ENCODE results near the gene PUDP.

PUDP gene

GRCh38 chrX:7083468-7084396, 64.2 kb downstream of the PUDP start:
- H3K9ac ChIP-seq (ENCODE audit: low read length): no peak overlapping the region
- no peak overlapping the region for H3K4me3 ChIP-seq (ENCODE audit: low read length)
- H3K4me1 ChIP-seq (ENCODE audit: control insufficient read depth, insufficient read depth, low read length): no peaks in the 10 kb centered on the region
- DNase-seq (ENCODE audit: low read depth): peak; percentile 64
- no peaks in the 10 kb centered on the region for H3K9me3 ChIP-seq (ENCODE audit: control insufficient read depth, low read length)
- no peaks in the 10 kb centered on the region for H3K27me3 ChIP-seq (replicated peaks; ENCODE audit: control insufficient read depth, insufficient read depth, low read length)
- H3K36me3 ChIP-seq (ENCODE audit: control insufficient read depth, insufficient read depth, low read length, severe bottlenecking): peaks cover 4% of the 10 kb centered on the region

- Histone ChIP-seq H3K4me3 (ENCODE audit: low read length) (no peak overlapping the region), H3K9me3 (ENCODE audit: control insufficient read depth, low read length) (no peaks in the 10 kb centered on the region), H3K4me1 (ENCODE audit: control insufficient read depth, insufficient read depth, low read length) (no peaks in the 10 kb centered on the region), H3K9ac (ENCODE audit: low read length) (no peak overlapping the region), H3K27me3 (replicated peaks; ENCODE audit: control insufficient read depth, insufficient read depth, low read length) (no peaks in the 10 kb centered on the region), H3K36me3 (ENCODE audit: control insufficient read depth, insufficient read depth, low read length, severe bottlenecking) (peaks cover 4% of the 10 kb centered on the region)
- no peak for DNase-seq (ENCODE audit: low read depth)
These were observed 64.9 kb downstream of the PUDP start for GRCh38 chrX:7083021-7083420.

- Histone ChIP-seq H3K9me3 (ENCODE audit: control insufficient read depth, low read length) (no peaks in the 10 kb centered on the region), H3K9ac (ENCODE audit: low read length) (no peak overlapping the region), H3K4me1 (ENCODE audit: control insufficient read depth, insufficient read depth, low read length) (no peaks in the 10 kb centered on the region), H3K27me3 (replicated peaks; ENCODE audit: control insufficient read depth, insufficient read depth, low read length) (no peaks in the 10 kb centered on the region), H3K36me3 (ENCODE audit: control insufficient read depth, insufficient read depth, low read length, severe bottlenecking) (peaks cover 4% of the 10 kb centered on the region), H3K4me3 (ENCODE audit: low read length) (no peak overlapping the region)
- DNase-seq (ENCODE audit: low read depth): no peak
These were observed 65.4 kb downstream of the PUDP start for GRCh38 chrX:7082556-7082955.

- H3K36me3 ChIP-seq (ENCODE audit: control insufficient read depth, insufficient read depth, low read length, severe bottlenecking): peaks cover 12% of the 10 kb centered on the region
- H3K9ac ChIP-seq (ENCODE audit: low read length): no peak overlapping the region
- no peaks in the 10 kb centered on the region for H3K9me3 ChIP-seq (ENCODE audit: control insufficient read depth, low read length)
- no peak for DNase-seq (ENCODE audit: low read depth)
- no peaks in the 10 kb centered on the region for H3K27me3 ChIP-seq (replicated peaks; ENCODE audit: control insufficient read depth, insufficient read depth, low read length)
- no peak overlapping the region for H3K4me3 ChIP-seq (ENCODE audit: low read length)
- H3K4me1 ChIP-seq (ENCODE audit: control insufficient read depth, insufficient read depth, low read length): no peaks in the 10 kb centered on the region
These were observed 70.4 kb downstream of the PUDP start for GRCh38 chrX:7077241-7078230.

- no peak overlapping the region for H3K9ac ChIP-seq (ENCODE audit: low read length)
- H3K9me3 ChIP-seq (ENCODE audit: control insufficient read depth, low read length): no peaks in the 10 kb centered on the region
- H3K27me3 ChIP-seq (replicated peaks; ENCODE audit: control insufficient read depth, insufficient read depth, low read length): no peaks in the 10 kb centered on the region
- peaks cover 12% of the 10 kb centered on the region for H3K36me3 ChIP-seq (ENCODE audit: control insufficient read depth, insufficient read depth, low read length, severe bottlenecking)
- DNase-seq (ENCODE audit: low read depth): no peak
- H3K4me1 ChIP-seq (ENCODE audit: control insufficient read depth, insufficient read depth, low read length): no peaks in the 10 kb centered on the region
- H3K4me3 ChIP-seq (ENCODE audit: low read length): no peak overlapping the region
These were observed 71.7 kb downstream of the PUDP start for GRCh38 chrX:7076245-7076661.

GRCh38 chrX:7074908-7075204, 73.1 kb downstream of the PUDP start:
- Histone ChIP-seq H3K4me3 (ENCODE audit: low read length) (no peak overlapping the region), H3K36me3 (ENCODE audit: control insufficient read depth, insufficient read depth, low read length, severe bottlenecking) (peaks cover 12% of the 10 kb centered on the region), H3K9me3 (ENCODE audit: control insufficient read depth, low read length) (no peaks in the 10 kb centered on the region), H3K4me1 (ENCODE audit: control insufficient read depth, insufficient read depth, low read length) (no peaks in the 10 kb centered on the region), H3K27me3 (replicated peaks; ENCODE audit: control insufficient read depth, insufficient read depth, low read length) (no peaks in the 10 kb centered on the region), H3K9ac (ENCODE audit: low read length) (no peak overlapping the region)
- DNase-seq (ENCODE audit: low read depth): no peak

- Histone ChIP-seq H3K4me1 (ENCODE audit: control insufficient read depth, insufficient read depth, low read length) (no peaks in the 10 kb centered on the region), H3K36me3 (ENCODE audit: control insufficient read depth, insufficient read depth, low read length, severe bottlenecking) (peaks cover 12% of the 10 kb centered on the region), H3K9me3 (ENCODE audit: control insufficient read depth, low read length) (no peaks in the 10 kb centered on the region), H3K27me3 (replicated peaks; ENCODE audit: control insufficient read depth, insufficient read depth, low read length) (no peaks in the 10 kb centered on the region), H3K9ac (ENCODE audit: low read length) (no peak overlapping the region), H3K4me3 (ENCODE audit: low read length) (no peak overlapping the region)
- DNase-seq (ENCODE audit: low read depth): no peak
These were observed 73.6 kb downstream of the PUDP start for GRCh38 chrX:7074148-7074907.

- no peak for DNase-seq (ENCODE audit: low read depth)
- H3K9ac ChIP-seq (ENCODE audit: low read length): no peak overlapping the region
- no peaks in the 10 kb centered on the region for H3K9me3 ChIP-seq (ENCODE audit: control insufficient read depth, low read length)
- H3K4me3 ChIP-seq (ENCODE audit: low read length): no peak overlapping the region
- H3K4me1 ChIP-seq (ENCODE audit: control insufficient read depth, insufficient read depth, low read length): no peaks in the 10 kb centered on the region
- peaks cover 12% of the 10 kb centered on the region for H3K36me3 ChIP-seq (ENCODE audit: control insufficient read depth, insufficient read depth, low read length, severe bottlenecking)
- no peaks in the 10 kb centered on the region for H3K27me3 ChIP-seq (replicated peaks; ENCODE audit: control insufficient read depth, insufficient read depth, low read length)
These were observed 74.6 kb downstream of the PUDP start for GRCh38 chrX:7073336-7073735.

GRCh38 chrX:7072856-7073255, 75.1 kb downstream of the PUDP start:
- Histone ChIP-seq H3K9ac (ENCODE audit: low read length) (no peak overlapping the region), H3K36me3 (ENCODE audit: control insufficient read depth, insufficient read depth, low read length, severe bottlenecking) (peaks cover 12% of the 10 kb centered on the region), H3K9me3 (ENCODE audit: control insufficient read depth, low read length) (no peaks in the 10 kb centered on the region), H3K4me3 (ENCODE audit: low read length) (no peak overlapping the region), H3K4me1 (ENCODE audit: control insufficient read depth, insufficient read depth, low read length) (no peaks in the 10 kb centered on the region), H3K27me3 (replicated peaks; ENCODE audit: control insufficient read depth, insufficient read depth, low read length) (no peaks in the 10 kb centered on the region)
- DNase-seq (ENCODE audit: low read depth): no peak

- Histone ChIP-seq H3K9me3 (ENCODE audit: control insufficient read depth, low read length) (no peaks in the 10 kb centered on the region), H3K4me1 (ENCODE audit: control insufficient read depth, insufficient read depth, low read length) (no peaks in the 10 kb centered on the region), H3K9ac (ENCODE audit: low read length) (no peak overlapping the region), H3K27me3 (replicated peaks; ENCODE audit: control insufficient read depth, insufficient read depth, low read length) (no peaks in the 10 kb centered on the region), H3K4me3 (ENCODE audit: low read length) (no peak overlapping the region), H3K36me3 (ENCODE audit: control insufficient read depth, insufficient read depth, low read length, severe bottlenecking) (peaks cover 7% of the 10 kb centered on the region)
- DNase-seq (ENCODE audit: low read depth): no peak
These were observed 76.6 kb downstream of the PUDP start for GRCh38 chrX:7071390-7071789.

- no peak for DNase-seq (ENCODE audit: low read depth)
- Histone ChIP-seq H3K4me1 (ENCODE audit: control insufficient read depth, insufficient read depth, low read length) (no peaks in the 10 kb centered on the region), H3K36me3 (ENCODE audit: control insufficient read depth, insufficient read depth, low read length, severe bottlenecking) (no peaks in the 10 kb centered on the region), H3K27me3 (replicated peaks; ENCODE audit: control insufficient read depth, insufficient read depth, low read length) (no peaks in the 10 kb centered on the region), H3K4me3 (ENCODE audit: low read length) (no peak overlapping the region), H3K9ac (ENCODE audit: low read length) (no peak overlapping the region), H3K9me3 (ENCODE audit: control insufficient read depth, low read length) (no peaks in the 10 kb centered on the region)
These were observed 78.4 kb downstream of the PUDP start for GRCh38 chrX:7069556-7069955.

All from adipocyte (in vitro differentiated cells).